ENCODE measurements around the gene R3HDM1. TPM values are rescaled to one million over a fixed set of nuclear protein-coding genes. Genes with fewer than 3 reads are reported as not detected.

R3HDM1 gene
- total RNA-seq, 1 experiment from 2014 or later: 62.6 TPM

- no peak for ATAC-seq
- TF ChIP-seq SIN3A (IDR thresholded peaks at IDR 0.05; ENCODE audit: borderline replicate concordance, insufficient read depth, low read depth, low read length) (no peak), TCF7L2 (IDR thresholded peaks at IDR 0.05; ENCODE audit: low read depth, low read length) (no peak), CTCF (IDR thresholded peaks at IDR 0.05) (no peak), POLR2AphosphoS5 (IDR thresholded peaks at IDR 0.05; ENCODE audit: low read depth, low read length) (no peak), REST (IDR thresholded peaks at IDR 0.05; ENCODE audit: insufficient read depth in 1 of 2, low read depth in 2 of 2, low read length in 1 of 2) (no peak)
- ChIA-PET CTCF (no interaction called here), POLR2A (no interaction called here)
- in situ Hi-C loops (cut with HindIII; ENCODE audit: low pct_unique_long_range_greater_than_20kb, low sequenced_read_pairs) (no loop called here), intact Hi-C loops (cut with micrococcal nuclease; ENCODE audit: unreplicated experiment) (no loop called here)
- Histone ChIP-seq H3K27ac (ENCODE audit: low read length) (no peak overlapping the region), H3K4me3 (ENCODE audit: low read depth in 2 of 2, low read length in 2 of 2) (no peak overlapping the region), H3K4me1 (ENCODE audit: control insufficient read depth, insufficient read depth, low read length) (peaks cover 16% of the 10 kb centered on the region), H3K36me3 (ENCODE audit: control insufficient read depth, insufficient read depth, low read length) (peaks cover 4% of the 10 kb centered on the region), H3K27me3 (ENCODE audit: control insufficient read depth, insufficient read depth, low read length) (no peaks in the 10 kb centered on the region), H3K9me3 (ENCODE audit: control insufficient read depth, insufficient read depth, low read depth, low read length) (no peaks in the 10 kb centered on the region)
- no peak for DNase-seq (ENCODE audit: low read depth, low spot score)
- BruUV-seq (replicated peaks): no TSS peak
Measured at GRCh38 chr2:135745545-135745944, 214.3 kb downstream of the R3HDM1 start.

GRCh38 chr2:135755573-135755972, 224.3 kb downstream of the R3HDM1 start:
- POLR2A ChIA-PET: interaction anchor here (0.7 kb wide), 1 partner anchor 333 kb away, joined by 3 read pairs; no protein-coding TSS in a partner anchor
- no peaks in the 10 kb centered on the region for H3K4me1 ChIP-seq (ENCODE audit: control insufficient read depth, insufficient read depth, low read length)
- no peaks in the 10 kb centered on the region for H3K27me3 ChIP-seq (ENCODE audit: control insufficient read depth, insufficient read depth, low read length)
- no peaks in the 10 kb centered on the region; the same call in 1 of the 2 replicates for H3K9me3 ChIP-seq (ENCODE audit: control insufficient read depth, insufficient read depth, low read depth, low read length)
- no peak for ATAC-seq
- TF ChIP-seq REST (IDR thresholded peaks at IDR 0.05; ENCODE audit: insufficient read depth in 1 of 2, low read depth in 2 of 2, low read length in 1 of 2) (no peak), POLR2AphosphoS5 (IDR thresholded peaks at IDR 0.05; ENCODE audit: low read depth, low read length) (no peak), CTCF (IDR thresholded peaks at IDR 0.05) (no peak), TCF7L2 (IDR thresholded peaks at IDR 0.05; ENCODE audit: low read depth, low read length) (no peak), SIN3A (IDR thresholded peaks at IDR 0.05; ENCODE audit: borderline replicate concordance, insufficient read depth, low read depth, low read length) (no peak)
- in situ Hi-C loops (cut with HindIII; ENCODE audit: low pct_unique_long_range_greater_than_20kb, low sequenced_read_pairs) (no loop called here), intact Hi-C loops (cut with micrococcal nuclease; ENCODE audit: unreplicated experiment) (no loop called here)
- no peak overlapping the region for H3K27ac ChIP-seq (ENCODE audit: low read length)
- peaks cover 35% of the 10 kb centered on the region for H3K36me3 ChIP-seq (ENCODE audit: control insufficient read depth, insufficient read depth, low read length)
- BruUV-seq (replicated peaks): no TSS peak
- CTCF ChIA-PET: no interaction called here
- no peak for DNase-seq (ENCODE audit: low read depth, low spot score)
- no peak overlapping the region for H3K4me3 ChIP-seq (ENCODE audit: low read depth in 2 of 2, low read length in 2 of 2)

Data from Panc1 (cell line).